CD14-positive monocyte (primary cell): ENCODE data around the gene HMX1. TPM values are rescaled to one million over a fixed set of nuclear protein-coding genes. Genes with fewer than 3 reads are reported as not detected.

Experiments
- DNase-seq, 3 donors: peaks; one replicate each; pipeline ENCODE4 v3.0.0-alpha.2; 2011 to 2022
- H2AFZ ChIP-seq: 2 replicates; pipeline ENCODE4 v1.6.0; 2012; ENCODE audit warnings: mild to moderate bottlenecking, low read depth, low read length, inconsistent platforms; ENCODE audit not compliant: insufficient read depth, poor library complexity, severe bottlenecking
- H3K27ac ChIP-seq, 2 donors: 1 replicate in 1 of 2; 2 replicates in 1 of 2; pipeline ENCODE4 v1.5.1; 2012 to 2013; ENCODE audit warnings: low read length in 2 of 2, control low read depth in 1 of 2, inconsistent platforms in 1 of 2, low read depth in 1 of 2, mild to moderate bottlenecking in 1 of 2
- H3K27me3 ChIP-seq, 2 donors: one replicate each; pipeline versions ENCODE4 v1.6.0 to v1.6.1; 2011 to 2013; ENCODE audit warnings: low read length in 2 of 2; ENCODE audit not compliant: control insufficient read depth in 2 of 2, insufficient read depth in 2 of 2
- H3K36me3 ChIP-seq, 2 donors: replicated peaks in 1 of 2; 1 replicate in 1 of 2; 2 replicates in 1 of 2; pipeline versions ENCODE4 v1.5.1 to v1.6.1; 2012 to 2013; ENCODE audit warnings: low read length in 2 of 2, control low read depth in 1 of 2, inconsistent platforms in 1 of 2, mild to moderate bottlenecking in 1 of 2; ENCODE audit not compliant: insufficient read depth in 2 of 2, control insufficient read depth in 1 of 2
- H3K4me1 ChIP-seq, 2 donors: 1 replicate in 1 of 2; 2 replicates in 1 of 2; pipeline versions ENCODE4 v1.5.1 to v1.6.1; 2012 to 2013; ENCODE audit warnings: low read length in 2 of 2, control low read depth in 1 of 2, inconsistent platforms in 1 of 2, mild to moderate bottlenecking in 1 of 2, moderate library complexity in 1 of 2; ENCODE audit not compliant: insufficient read depth in 2 of 2, control insufficient read depth in 1 of 2
- H3K4me2 ChIP-seq: replicated peaks from 2 replicates; pipeline ENCODE3; 2012; ENCODE audit warnings: low read length, moderate library complexity, mild to moderate bottlenecking; ENCODE audit not compliant: poor library complexity, severe bottlenecking; ENCODE audit errors: extremely low read depth
- H3K4me3 ChIP-seq, 3 experiments: fragments of 200-600 bp in 1 of 3; sonication (generic) in 1 of 3; replicated peaks in 1 of 3; 1 replicate in 2 of 3; 2 replicates in 1 of 3; pipeline ENCODE4 v1.5.1; 2011 to 2013; ENCODE audit warnings: low read length in 3 of 3, mild to moderate bottlenecking in 3 of 3, control low read depth in 2 of 3, low read depth in 2 of 3, inconsistent platforms in 1 of 3, moderate library complexity in 1 of 3
- H3K79me2 ChIP-seq: 2 replicates; pipeline ENCODE4 v1.6.0; 2012; ENCODE audit warnings: mild to moderate bottlenecking, control low read depth, inconsistent platforms, low read length, moderate library complexity; ENCODE audit not compliant: insufficient read depth
- H3K9ac ChIP-seq: 2 replicates; pipeline ENCODE4 v1.6.0; 2017; ENCODE audit warnings: low read length, mild to moderate bottlenecking; ENCODE audit not compliant: insufficient read depth, poor library complexity, severe bottlenecking
- H3K9me3 ChIP-seq, 2 donors: replicated peaks in 1 of 2; 1 replicate in 1 of 2; 2 replicates in 1 of 2; pipeline versions ENCODE4 v1.5.1 to v1.6.1; 2012 to 2013; ENCODE audit warnings: low read length in 2 of 2, control low read depth in 1 of 2; ENCODE audit not compliant: control insufficient read depth in 1 of 2, insufficient read depth in 1 of 2
- H4K20me1 ChIP-seq: 2 replicates; pipeline ENCODE4 v1.6.0; 2012; ENCODE audit warnings: mild to moderate bottlenecking, low read length, control low read depth, moderate library complexity; ENCODE audit not compliant: insufficient read depth
- H3K27ac Mint-ChIP-seq, 7 donors: one replicate each; pipeline ENCODE4 v1.8.0; 2020; ENCODE audit warnings: mild to moderate bottlenecking in 7 of 7, mixed read lengths in 7 of 7, moderate library complexity in 6 of 7, inconsistent platforms in 2 of 7
- H3K27me3 Mint-ChIP-seq, 3 donors: one replicate each; pipeline ENCODE4 v1.8.0; 2021 to 2022; ENCODE audit warnings: low read depth in 3 of 3, mild to moderate bottlenecking in 3 of 3, mixed read lengths in 3 of 3, moderate library complexity in 3 of 3, inconsistent platforms in 1 of 3
- H3K36me3 Mint-ChIP-seq, 2 donors: one replicate each; pipeline ENCODE4 v1.8.0; 2020; ENCODE audit warnings: mixed read lengths in 2 of 2, inconsistent platforms in 1 of 2, mild to moderate bottlenecking in 1 of 2
- H3K4me1 Mint-ChIP-seq: one replicate; pipeline ENCODE4 v1.8.0; 2020; ENCODE audit warnings: mild to moderate bottlenecking, mixed read lengths
- H3K4me3 Mint-ChIP-seq, 2 donors: one replicate each; pipeline ENCODE4 v1.8.0; 2020; ENCODE audit warnings: mild to moderate bottlenecking in 2 of 2, mixed read lengths in 2 of 2, moderate library complexity in 1 of 2
- H3K9me3 Mint-ChIP-seq, 7 donors: one replicate each; pipeline ENCODE4 v1.8.0; 2020 to 2022; ENCODE audit warnings: mixed read lengths in 7 of 7, mild to moderate bottlenecking in 6 of 7, moderate library complexity in 6 of 7, inconsistent platforms in 2 of 7
- CTCF ChIP-seq: fragments of 200-600 bp; IDR thresholded peaks from one replicate; pipeline ENCODE4 v1.8.0; 2022; ENCODE audit warnings: antibody characterized with exemption, mild to moderate bottlenecking
- WGBS: methylation state at CpG from one replicate; pipeline ENCODE4 v1.1.5; 2013; ENCODE audit warnings: missing lambda C conversion rate; ENCODE audit not compliant: insufficient coverage; 5-methylcytosine and 5-hydroxymethylcytosine counted together
- intact Hi-C, 2 donors: fragments of 100-400 bp; cut with micrococcal nuclease; formaldehyde crosslinking; loops; one replicate each; pipeline versions ENCODE4 v1.15.0 to v1.15.1; 2023
- polyA plus RNA-seq, 3 donors: library from polyadenylated mRNA; depleted of rRNA in 1 of 3; unstranded in 2 of 3; stranded (reverse) in 1 of 3; fragments of 300-500 nt in 2 of 3; fragments of >200 nt in 1 of 3; fragmentation: Illumina TruSeq in 2 of 3; gene quantifications; 1 replicate in 2 of 3; 2 replicates in 1 of 3; pipeline ENCODE4 v1.2.3, GENCODE V29; 2012 to 2021

HMX1 gene
- polyA plus RNA-seq, 3 donors = not detected

DNA sequence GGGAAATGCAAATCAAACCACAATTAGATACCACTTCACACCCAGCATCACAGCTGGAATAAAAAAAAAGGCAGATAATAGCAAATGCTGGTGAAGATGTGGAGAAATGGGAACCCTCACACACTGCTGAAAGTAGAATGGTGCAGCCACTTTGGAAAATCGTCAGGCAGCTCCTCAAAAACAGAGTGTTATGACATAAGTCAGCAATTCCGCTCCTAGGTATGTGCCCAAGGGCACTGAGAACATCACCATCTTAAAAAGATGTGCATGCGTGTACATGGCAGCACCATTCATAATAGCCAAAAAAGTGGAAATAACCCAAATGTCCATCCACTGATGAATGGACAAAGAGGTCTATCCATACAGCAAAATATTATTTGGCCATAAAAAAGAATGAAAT lies 28.0 kb downstream of the HMX1 start:
- H3K27ac ChIP-seq = no peak overlapping the region
- H3K4me1 ChIP-seq = no peaks in the 10 kb centered on the region
- H3K4me1 Mint-ChIP-seq = no peaks in the 10 kb centered on the region
- peaks cover 0 to 4% (median 0%) of the 10 kb centered on the region in 7 donors for H3K9me3 Mint-ChIP-seq
- no peaks in the 10 kb centered on the region for H3K36me3 Mint-ChIP-seq
- no peaks in the 10 kb centered on the region for H4K20me1 ChIP-seq
- DNase-seq = no peak
- 93% methylated on average over 3 of the region's 3 CpGs for WGBS
- H2AFZ ChIP-seq = no peak overlapping the region
- H3K27me3 ChIP-seq = peaks cover 0 to under 1% of the 10 kb centered on the region in 2 donors
- H3K4me3 Mint-ChIP-seq = no peak overlapping the region
- peaks cover 0 to 5% of the 10 kb centered on the region in 2 donors for H3K9me3 ChIP-seq
- H3K27me3 Mint-ChIP-seq = peaks cover 3 to 12% (median 6%) of the 10 kb centered on the region in 3 donors
- no peaks in the 10 kb centered on the region for H3K36me3 ChIP-seq
- no peak for TF ChIP-seq CTCF
- no peaks in the 10 kb centered on the region for H3K79me2 ChIP-seq
- H3K4me3 ChIP-seq = no peak overlapping the region
- no peak overlapping the region for H3K27ac Mint-ChIP-seq
- H3K9ac ChIP-seq = no peak overlapping the region
- intact Hi-C loops = no loop called here
- no peak overlapping the region for H3K4me2 ChIP-seq

DNA sequence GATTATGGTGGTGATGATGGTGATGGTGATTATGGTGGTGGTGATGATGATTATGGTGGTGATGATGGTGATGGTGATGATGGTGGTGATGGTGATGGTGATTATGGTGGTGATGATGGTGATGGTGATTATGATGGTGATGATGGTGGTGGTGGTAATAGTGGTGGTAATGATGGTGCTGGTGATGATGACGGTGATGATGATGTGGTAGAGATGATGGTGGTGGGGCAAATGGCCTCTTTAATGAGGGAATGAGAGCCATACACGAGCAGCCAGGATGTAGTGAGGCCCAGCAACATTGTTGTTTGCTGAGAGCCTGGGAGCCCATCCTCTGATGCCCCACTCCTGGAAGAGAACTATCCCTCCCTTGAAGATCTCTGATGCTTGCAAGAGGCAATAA lies 29.0 kb downstream of the HMX1 start:
- WGBS = 92% methylated on average over 2 of the region's 2 CpGs
- Histone ChIP-seq H3K27ac (no peak overlapping the region), H3K36me3 (no peaks in the 10 kb centered on the region), H3K9ac (no peak overlapping the region), H3K4me2 (no peak overlapping the region), H3K79me2 (no peaks in the 10 kb centered on the region), H2AFZ (no peak overlapping the region), H3K27me3 (no peaks in the 10 kb centered on the region), H4K20me1 (no peaks in the 10 kb centered on the region), H3K4me3 (no peak overlapping the region), H3K4me1 (no peaks in the 10 kb centered on the region), H3K9me3 (peaks cover 0 to 5% of the 10 kb centered on the region in 2 donors)
- Mint-ChIP-seq H3K4me1 (no peaks in the 10 kb centered on the region), H3K27me3 (peaks cover 0 to 10% (median 3%) of the 10 kb centered on the region in 3 donors), H3K27ac (no peak overlapping the region), H3K4me3 (no peak overlapping the region), H3K9me3 (peaks cover 0 to 4% (median 0%) of the 10 kb centered on the region in 7 donors), H3K36me3 (no peaks in the 10 kb centered on the region)
- no peak for TF ChIP-seq CTCF
- no peak for DNase-seq
- intact Hi-C loops = no loop called here
